H1 (cell line): ENCODE measurements around the gene MRAP2.

Experiments used
- EZH2 ChIP-seq: fragments of 200-600 bp; sonication (generic); IDR thresholded peaks from 2 replicates; pipeline ENCODE4 v1.7.1; 2012; ENCODE audit warnings: low read depth, mild to moderate bottlenecking, moderate library complexity, low read length, inconsistent platforms; ENCODE audit not compliant: severe bottlenecking
- HDAC2 ChIP-seq, 2 experiments: fragments of 300-600 bp in 1 of 2; sonication (generic) in 1 of 2; IDR thresholded peaks; 2 replicates each; pipeline ENCODE4 v1.6.1; 2011 to 2012; ENCODE audit warnings: low read depth in 2 of 2, low read length in 2 of 2, mild to moderate bottlenecking in 2 of 2, moderate library complexity in 2 of 2, borderline replicate concordance in 1 of 2, inconsistent platforms in 1 of 2
- JUND ChIP-seq: IDR thresholded peaks from 2 replicates; pipeline ENCODE4 v1.6.1; 2011; ENCODE audit warnings: mild to moderate bottlenecking, improper control_type of control experiment, low read length
- KDM1A ChIP-seq: fragments of 200-600, 300-600 bp; sonication (generic); IDR thresholded peaks from 2 replicates; pipeline ENCODE4 v1.7.1; 2016; ENCODE audit warnings: mild to moderate bottlenecking, low read length, borderline replicate concordance
- POLR2A ChIP-seq, 2 experiments: IDR thresholded peaks; 1 replicate in 1 of 2; 2 replicates in 1 of 2; pipeline ENCODE4 v1.6.1; 2011; ENCODE audit warnings: low read depth in 2 of 2, low read length in 2 of 2, mild to moderate bottlenecking in 2 of 2; ENCODE audit errors: control extremely low read depth in 1 of 2
- RAD21 ChIP-seq, 2 experiments: IDR thresholded peaks in 1 of 2; conservative IDR thresholded peaks in 1 of 2; 2 replicates each; pipeline ENCODE4 v1.6.1; 2011; ENCODE audit warnings: low read depth in 2 of 2, low read length in 2 of 2, improper control_type of control experiment in 1 of 2, inconsistent platforms in 1 of 2, mild to moderate bottlenecking in 1 of 2, moderate library complexity in 1 of 2
- SIN3A ChIP-seq, 2 experiments: IDR thresholded peaks in 1 of 2; conservative IDR thresholded peaks in 1 of 2; 2 replicates each; pipeline ENCODE4 v1.6.1; 2011 to 2012; ENCODE audit warnings: low read length in 2 of 2, improper control_type of control experiment in 1 of 2, low read depth in 1 of 2, mild to moderate bottlenecking in 1 of 2
- SP2 ChIP-seq: IDR thresholded peaks from 2 replicates; pipeline ENCODE4 v1.6.1; 2012; ENCODE audit warnings: mild to moderate bottlenecking, low read length, inconsistent platforms
- TCF12 ChIP-seq: IDR thresholded peaks from 2 replicates; pipeline ENCODE4 v1.6.1; 2011; ENCODE audit warnings: low read depth, mild to moderate bottlenecking, low read length
- YY1 ChIP-seq: IDR thresholded peaks from 2 replicates; pipeline ENCODE4 v1.6.1; 2011; ENCODE audit warnings: low read depth, mild to moderate bottlenecking, low read length
- TF ChIP-seq, protein P1 (sequence below), 3 experiments: IDR thresholded peaks; 1 replicate in 2 of 3; 2 replicates in 1 of 3; pipeline versions ENCODE4 v1.5.1 to v1.6.1; 2011; ENCODE audit warnings: low read length in 3 of 3, mild to moderate bottlenecking in 3 of 3, inconsistent platforms in 2 of 3, low read depth in 1 of 3, moderate library complexity in 1 of 3; ENCODE audit not compliant: insufficient read depth in 1 of 3; ENCODE audit errors: control extremely low read depth in 1 of 3

- TF ChIP-seq EZH2, result no peak
- TF ChIP-seq YY1, result no peak
- no peak for TF ChIP-seq HDAC2 (IDR thresholded peaks at IDR 0.05; ENCODE audit: borderline replicate concordance in 1 of 2, low read depth in 2 of 2, low read length in 2 of 2)
- TF ChIP-seq KDM1A, result no peak
- no peak for TF ChIP-seq POLR2A (IDR thresholded peaks at IDR 0.05; ENCODE audit: control extremely low read depth in 1 of 2, low read depth in 2 of 2, low read length in 2 of 2)
- TF ChIP-seq SIN3A (conservative IDR thresholded peaks at IDR 0.05 in 1 of 2, IDR thresholded peaks at IDR 0.05 in 1 of 2; ENCODE audit: low read depth in 1 of 2, low read length in 2 of 2), result no peak
- TF ChIP-seq JUND, result no peak
- TF ChIP-seq RAD21 (IDR thresholded peaks at IDR 0.05 in 1 of 2, conservative IDR thresholded peaks at IDR 0.05 in 1 of 2; ENCODE audit: low read depth in 2 of 2, low read length in 2 of 2), result no peak
- no peak for TF ChIP-seq SP2
- TF ChIP-seq, protein P1, sequence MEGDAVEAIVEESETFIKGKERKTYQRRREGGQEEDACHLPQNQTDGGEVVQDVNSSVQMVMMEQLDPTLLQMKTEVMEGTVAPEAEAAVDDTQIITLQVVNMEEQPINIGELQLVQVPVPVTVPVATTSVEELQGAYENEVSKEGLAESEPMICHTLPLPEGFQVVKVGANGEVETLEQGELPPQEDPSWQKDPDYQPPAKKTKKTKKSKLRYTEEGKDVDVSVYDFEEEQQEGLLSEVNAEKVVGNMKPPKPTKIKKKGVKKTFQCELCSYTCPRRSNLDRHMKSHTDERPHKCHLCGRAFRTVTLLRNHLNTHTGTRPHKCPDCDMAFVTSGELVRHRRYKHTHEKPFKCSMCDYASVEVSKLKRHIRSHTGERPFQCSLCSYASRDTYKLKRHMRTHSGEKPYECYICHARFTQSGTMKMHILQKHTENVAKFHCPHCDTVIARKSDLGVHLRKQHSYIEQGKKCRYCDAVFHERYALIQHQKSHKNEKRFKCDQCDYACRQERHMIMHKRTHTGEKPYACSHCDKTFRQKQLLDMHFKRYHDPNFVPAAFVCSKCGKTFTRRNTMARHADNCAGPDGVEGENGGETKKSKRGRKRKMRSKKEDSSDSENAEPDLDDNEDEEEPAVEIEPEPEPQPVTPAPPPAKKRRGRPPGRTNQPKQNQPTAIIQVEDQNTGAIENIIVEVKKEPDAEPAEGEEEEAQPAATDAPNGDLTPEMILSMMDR (IDR thresholded peaks at IDR 0.05; ENCODE audit: control extremely low read depth in 1 of 3, insufficient read depth in 1 of 3, low read depth in 1 of 3, low read length in 3 of 3), result no peak
- TF ChIP-seq TCF12, result no peak
Observed at GRCh38 chr6:84136364-84137050, 102.9 kb downstream of the MRAP2 start.
